Fibroblast of lung (primary cell): Measurements from ENCODE around the gene MTNR1B. TPM values are rescaled to one million over a fixed set of nuclear protein-coding genes. Genes with fewer than 3 reads are reported as not detected.
A peak's percentile ranks its signal among the peaks of the same experiment; 100 is the strongest.

Source experiments
- DNase-seq, 2 donors: peaks; one replicate each; pipeline versions ENCODE4 v3.0.0 to v3.0.0-alpha.2; 2010; ENCODE audit warnings: low read depth in 2 of 2
- H2AFZ ChIP-seq: 2 replicates; pipeline ENCODE4 v1.5.1; 2012; ENCODE audit warnings: low read length, control low read depth, inconsistent platforms
- H3K27ac ChIP-seq: 2 replicates; pipeline ENCODE4 v1.5.1; 2011; ENCODE audit warnings: low read length, control low read depth; ENCODE audit not compliant: insufficient read depth
- H3K27me3 ChIP-seq: 2 replicates; pipeline ENCODE4 v1.5.1; 2011; ENCODE audit warnings: mild to moderate bottlenecking, low read length; ENCODE audit not compliant: control insufficient read depth, insufficient read depth
- H3K36me3 ChIP-seq: 2 replicates; pipeline ENCODE4 v1.5.1; 2011; ENCODE audit warnings: low read length; ENCODE audit not compliant: control insufficient read depth, insufficient read depth
- H3K4me1 ChIP-seq: 2 replicates; pipeline ENCODE4 v1.5.1; 2011; ENCODE audit warnings: low read length; ENCODE audit not compliant: control insufficient read depth, insufficient read depth; ENCODE audit errors: extremely low read depth
- H3K4me2 ChIP-seq: 2 replicates; pipeline ENCODE4 v1.5.1; 2011; ENCODE audit warnings: low read length, control low read depth; ENCODE audit not compliant: insufficient read depth; ENCODE audit errors: extremely low read depth
- H3K4me3 ChIP-seq, 4 experiments: fragments of 200-600 bp in 1 of 4; sonication (generic) in 1 of 4; replicated peaks in 1 of 4; 2 replicates each; pipeline ENCODE4 v1.5.1; 2011 to 2016; ENCODE audit warnings: low read length in 4 of 4, low read depth in 3 of 4, mild to moderate bottlenecking in 3 of 4, control low read depth in 2 of 4, inconsistent platforms in 1 of 4, mixed read lengths in 1 of 4; ENCODE audit not compliant: insufficient read depth in 1 of 4; ENCODE audit errors: control extremely low read depth in 1 of 4
- H3K79me2 ChIP-seq: 2 replicates; pipeline ENCODE4 v1.5.1; 2012; ENCODE audit warnings: mild to moderate bottlenecking, low read length, inconsistent platforms; ENCODE audit not compliant: control insufficient read depth, insufficient read depth
- H3K9ac ChIP-seq: 2 replicates; pipeline ENCODE4 v1.5.1; 2011; ENCODE audit warnings: mild to moderate bottlenecking, low read length, control low read depth; ENCODE audit not compliant: insufficient read depth
- H3K9me3 ChIP-seq: 2 replicates; pipeline ENCODE4 v1.5.1; 2012; ENCODE audit warnings: low read depth, low read length; ENCODE audit not compliant: control insufficient read depth, insufficient read depth
- H4K20me1 ChIP-seq: 2 replicates; pipeline ENCODE4 v1.5.1; 2011; ENCODE audit warnings: low read length; ENCODE audit not compliant: control insufficient read depth, insufficient read depth; ENCODE audit errors: extremely low read depth
- EZH2 ChIP-seq: IDR thresholded peaks from 2 replicates; pipeline ENCODE4 v1.5.1; 2012; ENCODE audit warnings: low read length, control low read depth, mild to moderate bottlenecking; ENCODE audit errors: missing control alignments
- polyA plus RNA-seq, 2 donors: library from polyadenylated mRNA; depleted of rRNA in 1 of 2; stranded (reverse) in 1 of 2; unstranded in 1 of 2; fragments of >200 nt; gene quantifications; 2 replicates each; pipeline ENCODE4 v1.2.1, GENCODE V29; 2011 to 2012; ENCODE audit warnings: missing spikeins in 1 of 2
- total RNA-seq: library from RNA; depleted of rRNA; stranded (reverse); fragments of >200 nt; gene quantifications from 2 replicates; pipeline ENCODE4 v1.2.1, GENCODE V29; 2014
- TF ChIP-seq, protein P1 (sequence below), 2 donors: IDR thresholded peaks in 1 of 2; conservative IDR thresholded peaks in 1 of 2; 1 replicate in 1 of 2; 2 replicates in 1 of 2; pipeline ENCODE4 v1.5.1; 2011 to 2012; ENCODE audit warnings: low read length in 2 of 2, control low read depth in 1 of 2, inconsistent platforms in 1 of 2, low read depth in 1 of 2, mild to moderate bottlenecking in 1 of 2

MTNR1B gene
- total and polyA plus RNA-seq, 2 donors (not counting 1 experiment from before 2014, with no cell fraction given): not detected

DNA sequence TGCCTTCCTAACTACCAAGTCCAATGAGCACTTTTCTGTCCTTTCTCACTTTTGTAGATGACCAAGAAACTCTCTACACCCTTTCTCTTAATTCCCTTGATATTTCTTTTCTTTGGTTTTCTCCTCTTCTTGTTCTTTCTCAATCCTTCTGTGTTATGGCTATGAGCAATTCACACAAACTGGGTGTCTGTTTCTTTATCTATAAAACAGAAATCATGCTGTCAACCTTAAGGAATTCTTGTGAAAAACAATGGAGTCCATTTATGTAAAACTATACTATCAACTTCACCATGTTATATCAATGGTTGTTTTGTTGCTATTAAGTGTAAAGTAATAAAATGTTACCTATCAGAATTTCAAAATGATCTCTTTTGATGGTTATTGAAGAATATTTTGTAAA lies 7.2 kb downstream of the MTNR1B start:
- Histone ChIP-seq H3K9ac (no peak overlapping the region), H3K4me2 (no peak overlapping the region), H3K9me3 (no peaks in the 10 kb centered on the region), H3K27ac (no peak overlapping the region), H3K4me3 (no peak overlapping the region), H2AFZ (no peak overlapping the region), H4K20me1 (no peaks in the 10 kb centered on the region), H3K4me1 (peaks cover 2% of the 10 kb centered on the region), H3K36me3 (no peaks in the 10 kb centered on the region), H3K79me2 (no peaks in the 10 kb centered on the region), H3K27me3 (no peaks in the 10 kb centered on the region)
- TF ChIP-seq EZH2: no peak
- TF ChIP-seq, protein P1, sequence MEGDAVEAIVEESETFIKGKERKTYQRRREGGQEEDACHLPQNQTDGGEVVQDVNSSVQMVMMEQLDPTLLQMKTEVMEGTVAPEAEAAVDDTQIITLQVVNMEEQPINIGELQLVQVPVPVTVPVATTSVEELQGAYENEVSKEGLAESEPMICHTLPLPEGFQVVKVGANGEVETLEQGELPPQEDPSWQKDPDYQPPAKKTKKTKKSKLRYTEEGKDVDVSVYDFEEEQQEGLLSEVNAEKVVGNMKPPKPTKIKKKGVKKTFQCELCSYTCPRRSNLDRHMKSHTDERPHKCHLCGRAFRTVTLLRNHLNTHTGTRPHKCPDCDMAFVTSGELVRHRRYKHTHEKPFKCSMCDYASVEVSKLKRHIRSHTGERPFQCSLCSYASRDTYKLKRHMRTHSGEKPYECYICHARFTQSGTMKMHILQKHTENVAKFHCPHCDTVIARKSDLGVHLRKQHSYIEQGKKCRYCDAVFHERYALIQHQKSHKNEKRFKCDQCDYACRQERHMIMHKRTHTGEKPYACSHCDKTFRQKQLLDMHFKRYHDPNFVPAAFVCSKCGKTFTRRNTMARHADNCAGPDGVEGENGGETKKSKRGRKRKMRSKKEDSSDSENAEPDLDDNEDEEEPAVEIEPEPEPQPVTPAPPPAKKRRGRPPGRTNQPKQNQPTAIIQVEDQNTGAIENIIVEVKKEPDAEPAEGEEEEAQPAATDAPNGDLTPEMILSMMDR (conservative IDR thresholded peaks at IDR 0.05 in 1 of 2, IDR thresholded peaks at IDR 0.05 in 1 of 2; ENCODE audit: low read depth in 1 of 2, low read length in 2 of 2): no peak
- no peak for DNase-seq

DNA sequence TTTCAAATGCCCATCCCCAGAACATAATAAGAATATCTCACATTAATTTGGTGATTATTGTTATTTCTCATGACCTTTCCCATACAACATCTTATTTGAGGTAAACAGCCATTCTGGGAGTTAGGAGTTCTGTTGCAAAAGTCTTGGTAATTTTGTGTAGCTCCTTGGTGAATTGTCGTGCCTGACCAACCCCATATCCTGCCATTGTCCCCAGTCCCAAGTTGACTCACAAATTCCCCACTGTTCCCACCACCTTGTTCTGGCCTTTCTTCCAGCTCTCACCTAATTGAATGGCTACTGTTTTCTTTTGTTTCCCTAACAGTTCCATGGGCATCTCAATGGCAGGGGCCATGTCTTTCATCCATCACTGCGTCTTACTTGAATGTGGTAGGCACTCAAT lies 8.0 kb downstream of the MTNR1B start:
- H3K27ac ChIP-seq: no peak overlapping the region
- no peak overlapping the region for H3K4me3 ChIP-seq
- no peak overlapping the region for H2AFZ ChIP-seq
- H3K4me1 ChIP-seq: peaks cover 2% of the 10 kb centered on the region
- no peaks in the 10 kb centered on the region for H3K9me3 ChIP-seq
- no peak overlapping the region for H3K9ac ChIP-seq
- H3K79me2 ChIP-seq: no peaks in the 10 kb centered on the region
- no peaks in the 10 kb centered on the region for H3K27me3 ChIP-seq
- no peak overlapping the region for H3K4me2 ChIP-seq
- TF ChIP-seq, protein P1 (conservative IDR thresholded peaks at IDR 0.05 in 1 of 2, IDR thresholded peaks at IDR 0.05 in 1 of 2; ENCODE audit: low read depth in 1 of 2, low read length in 2 of 2): no peak
- no peak for TF ChIP-seq EZH2
- no peaks in the 10 kb centered on the region for H3K36me3 ChIP-seq
- no peaks in the 10 kb centered on the region for H4K20me1 ChIP-seq
- DNase-seq: no peak

GRCh38 chr11:92978271-92979111 lies 9.0 kb downstream of the MTNR1B start:
- Histone ChIP-seq H3K4me1 (peaks cover 2% of the 10 kb centered on the region), H3K9ac (no peak overlapping the region), H3K4me3 (no peak overlapping the region), H3K27me3 (no peaks in the 10 kb centered on the region), H3K36me3 (no peaks in the 10 kb centered on the region), H4K20me1 (no peaks in the 10 kb centered on the region), H3K27ac (no peak overlapping the region), H2AFZ (no peak overlapping the region), H3K79me2 (no peaks in the 10 kb centered on the region), H3K4me2 (peak overlapping the region; percentile 25), H3K9me3 (no peaks in the 10 kb centered on the region)
- DNase-seq: peak; percentile 11 to 48
- TF ChIP-seq, protein P1 (conservative IDR thresholded peaks at IDR 0.05 in 1 of 2, IDR thresholded peaks at IDR 0.05 in 1 of 2; ENCODE audit: low read depth in 1 of 2, low read length in 2 of 2): no peak
- no peak for TF ChIP-seq EZH2
